K562 (cell line): ENCODE data around the gene LRP3. TPM values are rescaled to one million over a fixed set of nuclear protein-coding genes. Genes with fewer than 3 reads are reported as not detected.

Experiments used
- ATAC-seq: fragments of 200-7000 bp; cut with Tn5 transposase; 3 replicates; pipeline ENCODE4 v1.9.1; 2020; ENCODE audit warnings: moderate library complexity
- BruUV-seq: library from RNA; stranded (reverse); fragments of 400-500 nt; replicated peaks from 2 replicates; lab custom pipeline; 2021; lab: Mats Ljungman, UMichigan
- CTCF ChIA-PET: fragments of 300-600 bp; formaldehyde crosslinking; extraction: SDS; loops from one replicate; lab custom pipeline; 2021; ENCODE audit warnings: low intra/inter-chr PET ratio; lab: Yijun Ruan, JAX
- POLR2A ChIA-PET: fragments of 300-600, 350-650 bp; sonication (Branson Sonifier 250); formaldehyde crosslinking; extraction: SDS; loops from one replicate; lab custom pipeline; 2021; ENCODE audit warnings: antibody characterized with exemption, inconsistent platforms; lab: Yijun Ruan, JAX
- DNase-seq, 4 experiments: peaks; one replicate each; pipeline versions ENCODE4 v3.0.0 to v3.0.0-alpha.2; 2011 to 2018; ENCODE audit warnings: low spot score in 3 of 4, mixed read lengths in 3 of 4; ENCODE audit errors: extremely low read depth in 1 of 4
- FAIRE-seq: peaks from 2 replicates; lab custom pipeline; 2011; peaks lifted over from hg19 to GRCh38; lab: Jason Lieb, UNC
- H2AFZ ChIP-seq: 2 replicates; pipeline ENCODE4 v1.6.0; 2011; ENCODE audit warnings: low read depth, low read length, control low read depth, inconsistent platforms
- H3K27ac ChIP-seq: fragments of 200-600 bp; 3 replicates; pipeline ENCODE4 v1.8.0; 2011; ENCODE audit warnings: low read depth, mild to moderate bottlenecking, control low read depth, inconsistent platforms, low read length, moderate library complexity, mixed read lengths; ENCODE audit errors: extremely low read depth
- H3K27me3 ChIP-seq, 2 experiments: fragments of 300-600 bp in 1 of 2; 2 replicates in 1 of 2; 3 replicates in 1 of 2; pipeline versions ENCODE4 v1.6.0 to v1.8.0; 2011; ENCODE audit warnings: inconsistent platforms in 2 of 2, low read length in 2 of 2, mild to moderate bottlenecking in 1 of 2, mixed read lengths in 1 of 2, moderate library complexity in 1 of 2; ENCODE audit not compliant: control insufficient read depth in 2 of 2, insufficient read depth in 2 of 2
- H3K36me3 ChIP-seq: fragments of 300-600 bp; 3 replicates; pipeline ENCODE4 v1.8.0; 2011; ENCODE audit warnings: mild to moderate bottlenecking, low read length, inconsistent platforms; ENCODE audit not compliant: control insufficient read depth, insufficient read depth
- H3K4me1 ChIP-seq, 2 experiments: fragments of 200-600 bp in 1 of 2; replicated peaks in 1 of 2; 2 replicates in 1 of 2; 3 replicates in 1 of 2; pipeline versions ENCODE4 v1.5.1 to v1.8.0; 2011; ENCODE audit warnings: inconsistent platforms in 2 of 2, low read length in 2 of 2, mild to moderate bottlenecking in 1 of 2, mixed read lengths in 1 of 2, moderate library complexity in 1 of 2; ENCODE audit not compliant: control insufficient read depth in 2 of 2, insufficient read depth in 2 of 2
- H3K4me2 ChIP-seq: 2 replicates; pipeline ENCODE4 v1.6.1; 2011; ENCODE audit warnings: low read length, control low read depth, inconsistent platforms, mixed read lengths; ENCODE audit not compliant: insufficient read depth
- H3K4me3 ChIP-seq: fragments of 200-600 bp; sonication (generic), shearing (Covaris generic); 2 replicates; pipeline ENCODE4 v1.5.1; 2016; ENCODE audit warnings: control low read depth, inconsistent platforms
- H3K79me2 ChIP-seq: fragments of 200-600 bp; 3 replicates; pipeline ENCODE4 v1.8.0; 2011; ENCODE audit warnings: low read length, inconsistent platforms; ENCODE audit not compliant: control insufficient read depth, insufficient read depth
- H3K9ac ChIP-seq, 2 experiments: 2 replicates each; pipeline versions ENCODE4 v1.6.0 to v1.6.1; 2011; ENCODE audit warnings: low read depth in 2 of 2, low read length in 2 of 2, control low read depth in 1 of 2, inconsistent platforms in 1 of 2, mild to moderate bottlenecking in 1 of 2, mixed read lengths in 1 of 2; ENCODE audit not compliant: insufficient read depth in 1 of 2
- H3K9me1 ChIP-seq: one replicate; pipeline ENCODE4 v1.6.0; 2011; ENCODE audit warnings: inconsistent platforms, mild to moderate bottlenecking, low read length, moderate library complexity; ENCODE audit not compliant: control insufficient read depth, insufficient read depth
- H3K9me3 ChIP-seq: replicated peaks from 2 replicates; pipeline ENCODE4 v1.5.1; 2011; ENCODE audit warnings: low read depth, low read length, inconsistent platforms; ENCODE audit not compliant: control insufficient read depth, insufficient read depth
- H4K20me1 ChIP-seq: replicated peaks from 2 replicates; pipeline ENCODE4 v1.6.1; 2011; ENCODE audit warnings: low read length, inconsistent platforms, mixed read lengths; ENCODE audit not compliant: control insufficient read depth, insufficient read depth
- CTCF ChIP-seq, 3 experiments: IDR thresholded peaks in 2 of 3; conservative IDR thresholded peaks in 1 of 3; 2 replicates each; pipeline ENCODE4 v1.5.1; 2011 to 2012; ENCODE audit warnings: low read length in 3 of 3, mild to moderate bottlenecking in 3 of 3, control low read depth in 2 of 3, improper control_type of control experiment in 1 of 3, inconsistent platforms in 1 of 3, low read depth in 1 of 3, mixed read lengths in 1 of 3, moderate library complexity in 1 of 3; ENCODE audit not compliant: insufficient read depth in 2 of 3
- EHMT2 ChIP-seq: fragments of 450-650 bp; IDR thresholded peaks from 2 replicates; pipeline ENCODE4 v1.6.1; 2018; ENCODE audit warnings: antibody characterized with exemption
- TARDBP ChIP-seq: fragments of 450-650 bp; IDR thresholded peaks from 2 replicates; pipeline ENCODE4 v1.6.1; 2016
- ZBTB7A ChIP-seq: IDR thresholded peaks from 2 replicates; pipeline ENCODE4 v1.6.1; 2011; ENCODE audit warnings: low read depth, mild to moderate bottlenecking, low read length, moderate library complexity, borderline replicate concordance; ENCODE audit not compliant: control insufficient read depth
- WGBS: fragments of 100-300 bp; shearing (Covaris generic); methylation state at CpG from one replicate; pipeline ENCODE4 v1.1.6; 2016; ENCODE audit warnings: low coverage, mixed read lengths; ENCODE audit not compliant: insufficient coverage; ENCODE audit errors: missing lambda C conversion rate; 5-methylcytosine and 5-hydroxymethylcytosine counted together
- in situ Hi-C: fragments of 300-500 bp; cut with MboI; formaldehyde crosslinking; loops from 4 replicates; pipeline ENCODE4 v1.15.0; 2018; ENCODE audit warnings: inconsistent platforms, mixed read lengths
- intact Hi-C: fragments of 100-400 bp; cut with micrococcal nuclease; formaldehyde crosslinking; loops from 2 replicates; pipeline ENCODE4 v1.14.2; 2022
- polyA plus RNA-seq, 8 experiments: library from polyadenylated mRNA; depleted of rRNA in 4 of 8; stranded (reverse) in 5 of 8; unstranded in 3 of 8; fragments of >200 nt; fragmentation: Nextera tagmentation in 2 of 8; fragmentation: Illumina TruSeq in 1 of 8; extraction: Ambion mirVana in 2 of 8; extraction: Trizol in 1 of 8; gene quantifications; 2 replicates each; pipeline versions ENCODE4 v1.2.1 to v1.2.3, GENCODE V29; 2011 to 2014; ENCODE audit warnings: inconsistent platforms in 1 of 8, missing spikeins in 1 of 8
- total RNA-seq, 7 experiments: library from RNA; depleted of rRNA in 6 of 7; stranded (reverse); fragments of >200 nt in 6 of 7; fragmentation: Illumina TruSeq in 2 of 7; extraction: Trizol in 2 of 7; gene quantifications; 2 replicates each; pipeline versions ENCODE4 v1.2.1 to v1.2.3, GENCODE V29; 2011 to 2021; ENCODE audit warnings: low replicate concordance in 1 of 7

Gene LRP3
- total and polyA plus RNA-seq, 9 of the 15 experiments (the other 6 are each of a cell fraction or from before 2014, with no cell fraction given): 0.29 TPM; not detected in 8

GRCh38 chr19:33192010-33192409, 2.1 kb upstream of the LRP3 start:
- H3K36me3 ChIP-seq: no peaks in the 10 kb centered on the region
- intact Hi-C loops: no loop called here
- no peak for FAIRE-seq

More at GRCh38 chr19:33192010-33192409, 2.1 kb upstream of the LRP3 start:
- Histone ChIP-seq H3K9me1 (no peaks in the 10 kb centered on the region), H3K27me3 (peaks cover 0 to 31% of the 10 kb centered on the region in 2 experiments; a peak in 4 of 5 replicates), H3K9me3 (no peaks in the 10 kb centered on the region), H3K9ac (no peak overlapping the region), H2AFZ (no peak overlapping the region), H3K79me2 (no peaks in the 10 kb centered on the region), H4K20me1 (no peaks in the 10 kb centered on the region), H3K4me3 (no peak overlapping the region), H3K4me1 (no peaks in the 10 kb centered on the region; a peak in 2 of 5 replicates), H3K4me2 (no peak overlapping the region), H3K27ac (no peak overlapping the region)
- no peak for ATAC-seq
- ChIA-PET CTCF (no interaction called here), POLR2A (interaction anchor here (0.6 to 1.0 kb wide), 2 partner anchors 16 to 500 kb away, joined by 3 to 4 read pairs; partner anchors contain the start of gene NUDT19)
- in situ Hi-C loops: no loop called here
- 13% methylated on average over 7 of the region's 7 CpGs for WGBS
- DNase-seq: no peak
- peak; percentile 64; the same call in 1 of the 2 replicates for TF ChIP-seq EHMT2
- TF ChIP-seq ZBTB7A: peak; percentile 88
- no peak for TF ChIP-seq TARDBP
- TF ChIP-seq CTCF (IDR thresholded peaks at IDR 0.05 in 2 of 3, conservative IDR thresholded peaks at IDR 0.05 in 1 of 3; ENCODE audit: insufficient read depth in 2 of 3, low read depth in 1 of 3, low read length in 3 of 3): peak; percentile 11 to 44 (median 42); a peak in 3 of 6 replicates
- BruUV-seq: no TSS peak
